HG03558 (cell line): ENCODE results near the gene KLHDC2.
A peak's percentile ranks its signal among the peaks of the same experiment; 100 is the strongest.
"Not testable (repeated sequence)": the region's sequence is repeated elsewhere in the genome, so short reads cannot be mapped to it uniquely, and the experiment has no call there.

Experiments
- ATAC-seq: cut with Tn5 transposase; IDR thresholded peaks from one replicate; pipeline ENCODE4 v1.9.1; 2021; ENCODE audit warnings: moderate number of reproducible peaks; ENCODE audit not compliant: unreplicated experiment; ENCODE audit errors: extremely low read depth

Gene KLHDC2

GRCh38 chr14:49767571-49768300 lies at the start of gene KLHDC2:
KLHDC2 (plus strand) TSS chr14:49768153; CDS start chr14:49768469, 316 bp downstream.
- ATAC-seq: peak; percentile 80

DNA sequence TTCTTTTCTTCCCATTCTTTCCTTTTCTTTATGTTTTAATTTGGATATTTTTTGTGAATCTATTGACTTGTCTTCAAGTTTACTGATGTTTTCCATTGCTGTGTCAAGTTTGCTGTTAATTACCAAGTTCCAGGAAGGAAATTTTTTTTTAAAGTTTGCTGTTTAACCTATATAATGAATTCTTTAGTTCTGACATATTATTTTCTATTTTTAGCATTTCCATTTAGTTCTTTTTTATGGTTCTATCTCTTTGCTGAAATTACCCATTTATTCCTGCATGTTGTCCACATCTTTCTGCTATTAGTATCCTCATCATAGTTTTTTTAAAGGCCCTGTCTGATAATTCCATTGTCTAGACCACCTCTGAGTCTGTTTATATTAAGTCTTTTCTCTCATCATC lies 47.2 kb upstream of the KLHDC2 start:
- ATAC-seq: no peak

DNA sequence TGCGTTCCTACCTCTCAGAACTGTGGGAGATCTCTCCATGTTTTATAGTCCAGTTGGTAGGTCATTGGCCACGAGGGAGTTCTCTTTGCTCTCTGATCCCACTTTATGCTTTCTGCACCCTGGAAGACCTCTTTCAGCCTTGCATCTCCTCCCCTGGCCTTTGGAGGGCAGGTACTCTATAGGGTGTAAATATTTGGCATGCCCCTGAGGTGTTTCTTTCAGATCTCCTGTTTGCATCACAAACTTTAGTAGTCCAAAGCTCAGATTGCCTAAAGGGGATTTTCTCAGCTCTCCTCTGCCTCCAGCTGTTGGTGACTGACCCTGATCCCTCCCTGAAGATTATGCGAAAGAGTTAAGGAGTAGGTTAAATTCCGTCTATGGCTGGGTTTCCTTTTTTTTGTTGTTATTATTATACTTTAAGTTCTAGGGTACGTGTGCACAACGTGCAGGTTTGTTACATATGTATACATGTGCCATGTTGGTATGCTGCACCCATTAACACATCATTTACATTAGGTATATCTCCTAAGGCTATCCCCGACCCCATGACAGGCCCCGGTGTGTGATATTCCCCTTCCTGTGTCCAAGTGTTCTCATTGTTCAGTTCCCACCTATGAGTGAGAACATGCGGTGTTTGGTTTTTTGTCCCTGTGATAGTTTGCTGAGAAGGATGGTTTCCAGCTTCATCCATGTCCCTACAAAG lies 46.1 kb upstream of the KLHDC2 start:
- ATAC-seq: not testable (repeated sequence)

DNA sequence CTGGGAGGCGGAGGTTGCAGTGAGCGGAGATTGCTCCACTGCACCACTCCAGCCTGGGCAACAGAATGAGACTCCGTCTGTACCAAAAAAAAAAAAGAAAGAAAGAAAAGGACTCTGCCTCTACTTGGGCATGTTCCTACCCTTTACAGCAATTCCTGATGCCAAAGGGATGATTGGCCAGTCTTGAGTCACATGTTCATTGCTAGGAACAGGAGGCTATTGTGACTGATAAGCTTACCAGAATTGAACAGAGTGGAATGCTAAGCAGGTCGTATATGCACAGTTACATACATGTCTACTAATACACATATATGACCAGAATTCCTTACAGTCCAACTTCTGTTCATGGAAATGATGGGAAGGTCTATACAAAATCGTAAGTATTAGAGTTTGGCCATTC lies 40.8 kb upstream of the KLHDC2 start:
- ATAC-seq: no peak

GRCh38 chr14:49732896-49733295 lies 35.1 kb upstream of the KLHDC2 start:
- no peak for ATAC-seq

DNA sequence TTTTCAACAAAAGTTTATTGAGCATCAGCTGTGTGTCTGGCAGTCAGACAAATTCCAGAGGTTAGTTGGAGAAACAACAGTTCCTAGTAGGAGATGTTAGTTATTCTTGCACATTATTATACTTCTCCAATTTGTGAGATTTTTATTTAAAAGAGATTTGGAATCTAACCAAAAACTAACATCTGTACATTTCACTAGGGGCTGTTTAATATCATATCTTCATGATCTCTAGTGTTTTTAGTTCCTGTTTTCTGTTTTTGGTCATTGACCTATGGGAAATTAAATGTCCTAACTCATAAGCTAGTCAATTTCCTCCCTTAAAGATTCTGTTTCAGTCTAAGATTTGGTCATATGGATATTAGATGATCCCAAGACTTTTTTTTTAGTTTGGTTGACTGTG lies 34.1 kb upstream of the KLHDC2 start:
- ATAC-seq: no peak

DNA sequence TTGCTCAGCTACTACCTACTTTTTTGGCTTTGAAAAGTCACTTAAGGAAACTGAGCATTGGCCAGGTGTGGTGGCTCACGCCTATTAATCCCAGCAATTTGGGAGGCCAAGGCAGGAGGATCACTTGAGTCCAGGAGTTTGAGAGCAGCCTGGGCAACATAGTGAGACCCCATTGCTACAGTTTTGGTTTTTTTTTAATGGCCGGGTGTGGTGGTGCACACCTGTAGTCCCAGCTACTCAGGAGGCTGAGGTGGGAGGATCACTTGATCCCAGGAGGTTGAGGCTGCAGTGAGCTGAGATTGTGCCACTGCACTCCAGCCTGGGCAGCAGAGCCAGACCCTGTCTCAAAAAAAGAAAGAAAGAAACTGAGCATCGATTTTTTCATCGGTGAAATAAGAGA lies 32.3 kb upstream of the KLHDC2 start:
- ATAC-seq: not testable (repeated sequence)

DNA sequence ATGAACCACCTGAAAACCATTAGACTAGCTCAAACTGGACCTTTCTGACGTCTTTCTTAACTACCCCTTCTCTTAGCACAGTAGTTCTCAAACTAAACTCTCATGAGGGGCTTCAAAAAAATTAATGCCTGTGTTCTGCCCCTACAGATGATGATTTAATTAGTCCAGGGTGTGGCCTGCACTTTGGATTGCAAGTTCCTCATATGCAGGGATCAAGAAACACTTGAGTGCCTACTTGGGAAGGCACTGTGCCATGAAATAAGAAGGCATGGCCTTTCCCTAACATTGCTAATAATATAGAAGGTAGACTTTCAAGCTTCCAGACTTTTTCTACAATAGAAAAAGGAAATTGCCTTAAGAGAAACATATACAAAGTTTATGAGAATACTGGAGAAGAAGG lies 22.8 kb upstream of the KLHDC2 start:
- ATAC-seq: no peak

DNA sequence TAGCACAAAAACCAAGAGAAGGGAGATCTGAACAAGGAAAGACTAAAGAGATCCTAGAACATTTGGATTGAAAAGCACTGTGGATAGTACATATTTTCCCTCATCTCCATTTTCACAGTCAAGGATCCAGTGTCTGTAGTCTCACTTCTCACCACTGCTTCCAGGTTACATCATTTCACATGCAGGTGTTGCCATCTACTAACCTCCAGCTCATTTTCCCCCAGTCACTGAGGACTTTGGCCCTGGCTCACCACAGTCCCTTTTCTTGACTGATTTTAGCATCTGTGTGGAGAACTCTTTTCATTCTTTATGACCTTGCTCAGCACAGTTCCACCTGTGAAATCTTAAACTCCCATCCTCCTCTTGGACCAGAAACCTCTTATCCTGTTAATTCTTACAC lies 21.5 kb upstream of the KLHDC2 start:
- not testable (repeated sequence) for ATAC-seq

DNA sequence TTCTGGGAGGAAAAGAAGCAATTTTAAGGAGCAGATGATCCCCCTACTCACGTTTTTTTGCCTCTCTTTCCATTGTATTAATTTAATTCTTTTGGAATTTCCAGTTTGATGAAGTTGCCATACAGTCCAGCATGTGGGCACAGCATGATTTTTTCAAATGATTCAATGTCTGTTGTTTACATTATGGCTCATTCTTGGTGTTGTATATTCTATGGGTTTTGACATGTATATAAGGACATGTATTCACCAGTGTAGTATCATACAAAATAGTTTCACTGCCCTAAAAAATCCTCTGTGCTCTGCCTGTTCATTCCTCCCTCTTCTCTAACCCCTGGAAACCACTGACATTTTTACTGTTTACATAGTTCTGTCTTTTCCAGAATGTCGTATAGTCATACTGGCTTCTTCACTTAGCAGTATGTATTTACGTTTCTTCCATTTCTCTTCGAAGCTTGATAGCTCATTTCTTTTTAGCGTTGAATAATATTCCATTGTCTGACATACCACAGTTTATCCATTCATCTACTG lies 13.3 kb upstream of the KLHDC2 start:
- no peak for ATAC-seq

- ATAC-seq: no peak
Observed at GRCh38 chr14:49755378-49755777, 12.6 kb upstream of the KLHDC2 start.

DNA sequence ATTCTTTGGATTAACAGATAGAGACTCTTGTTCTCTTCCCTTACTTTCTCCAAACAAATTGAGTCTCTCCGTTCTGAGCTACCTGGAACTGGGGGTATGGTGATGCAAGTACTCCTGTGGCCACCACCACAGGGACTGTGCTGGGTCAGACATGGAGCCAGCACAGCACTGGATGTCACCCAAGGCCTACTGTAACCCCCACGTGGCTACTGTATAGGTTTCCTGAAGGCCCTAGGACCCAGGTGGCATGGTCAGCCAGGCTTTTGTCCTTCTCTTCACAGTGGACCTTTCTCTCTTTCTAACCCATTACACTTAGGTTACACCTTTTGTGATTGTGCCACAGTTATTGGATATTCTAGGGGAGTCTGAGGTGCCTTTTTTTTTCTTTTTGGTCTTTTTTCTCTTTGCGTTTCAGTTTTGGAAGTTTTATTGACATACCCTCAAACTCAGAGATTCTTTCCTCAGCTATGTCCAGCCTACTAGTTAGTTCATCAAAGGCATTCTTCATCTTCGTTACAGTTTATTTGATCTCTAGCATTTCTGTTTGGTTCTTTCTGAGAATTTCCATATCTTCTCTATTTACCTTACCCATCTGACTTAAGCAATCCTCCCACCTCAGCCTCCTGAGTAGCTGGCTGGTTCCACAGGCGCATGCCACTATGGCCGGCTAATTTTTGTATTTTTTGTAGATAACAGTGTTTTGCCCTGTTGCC lies 6.0 kb upstream of the KLHDC2 start:
- no peak for ATAC-seq

DNA sequence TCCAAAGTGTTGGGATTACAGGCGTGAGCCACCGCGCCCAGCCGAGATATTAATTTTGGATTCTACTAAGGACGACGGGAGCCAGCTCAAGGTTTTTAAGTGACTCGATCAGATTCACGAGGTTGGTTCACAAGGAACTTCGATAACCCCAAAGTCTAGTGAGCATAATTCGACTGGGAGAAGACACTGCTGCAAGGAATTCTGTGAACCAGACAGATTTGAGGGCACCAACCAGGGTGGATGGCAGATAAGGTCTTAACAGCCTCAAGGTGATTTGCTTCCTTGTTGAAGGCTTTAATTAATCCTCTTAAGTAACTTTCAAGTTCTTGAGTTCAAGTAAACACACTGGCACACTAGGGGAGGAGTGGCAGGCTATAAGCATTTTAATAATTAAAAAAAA lies 1.1 kb upstream of the KLHDC2 start:
- no peak for ATAC-seq

- no peak for ATAC-seq
Observed at GRCh38 chr14:49767270-49767570, 733 bp upstream of the KLHDC2 start.

GRCh38 chr14:49768301-49769121 lies 558 bp downstream of the KLHDC2 start:
- peak; percentile 8 for ATAC-seq

GRCh38 chr14:49769171-49769570 lies 1.2 kb downstream of the KLHDC2 start:
- no peak for ATAC-seq

- ATAC-seq: no peak
Observed at GRCh38 chr14:49769581-49770211, 1.7 kb downstream of the KLHDC2 start.

DNA sequence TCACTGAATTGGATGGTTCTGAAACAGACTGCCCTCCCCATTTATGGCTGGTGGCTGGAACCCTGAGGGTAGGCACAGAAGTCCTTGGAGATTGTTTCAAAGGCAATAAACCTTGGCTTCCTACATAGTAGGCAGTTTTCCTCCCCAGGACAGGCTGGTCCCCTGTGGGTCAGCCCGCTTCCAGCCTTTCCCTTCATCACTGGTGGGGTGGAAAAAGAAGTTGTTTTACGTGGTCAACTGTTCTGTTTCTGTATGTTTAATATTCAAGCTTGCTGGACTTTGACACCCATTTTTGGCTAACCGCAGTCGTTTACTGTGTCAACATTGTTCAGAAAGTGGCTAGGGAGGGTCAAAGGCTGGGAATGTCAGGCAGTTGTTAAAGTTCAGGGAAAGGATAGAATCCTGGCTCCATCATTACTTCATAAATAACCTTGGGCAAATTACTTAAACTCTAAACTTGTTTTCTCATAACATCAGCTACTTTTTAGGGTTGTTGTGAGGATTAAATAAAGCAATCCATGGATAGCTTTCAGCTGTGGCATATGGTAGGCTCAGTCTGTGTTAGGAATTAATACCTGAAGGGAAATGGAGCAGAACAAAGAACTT lies 2.4 kb downstream of the KLHDC2 start:
- ATAC-seq: no peak

DNA sequence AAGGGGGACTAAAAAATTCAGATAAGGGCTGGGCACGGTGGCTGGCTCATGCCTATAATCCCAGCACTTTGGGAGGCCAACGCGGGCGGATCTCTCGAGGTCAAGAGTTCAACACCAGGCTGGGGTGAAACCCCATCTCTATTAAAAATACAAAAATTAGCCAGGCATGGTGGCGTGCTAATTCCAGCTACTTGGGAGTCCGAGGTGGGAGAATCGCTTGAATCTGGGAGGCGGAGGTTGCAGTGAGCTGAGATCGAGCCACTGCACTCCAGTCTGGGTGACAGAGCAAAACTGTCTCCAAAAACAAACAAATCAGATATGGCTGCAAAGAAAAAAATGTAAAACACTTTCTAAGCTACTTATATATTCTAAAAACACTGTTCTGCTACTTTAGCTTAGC lies 3.7 kb downstream of the KLHDC2 start:
- ATAC-seq: not testable (repeated sequence)
